ENCODE results near the gene SGCA.

DNA sequence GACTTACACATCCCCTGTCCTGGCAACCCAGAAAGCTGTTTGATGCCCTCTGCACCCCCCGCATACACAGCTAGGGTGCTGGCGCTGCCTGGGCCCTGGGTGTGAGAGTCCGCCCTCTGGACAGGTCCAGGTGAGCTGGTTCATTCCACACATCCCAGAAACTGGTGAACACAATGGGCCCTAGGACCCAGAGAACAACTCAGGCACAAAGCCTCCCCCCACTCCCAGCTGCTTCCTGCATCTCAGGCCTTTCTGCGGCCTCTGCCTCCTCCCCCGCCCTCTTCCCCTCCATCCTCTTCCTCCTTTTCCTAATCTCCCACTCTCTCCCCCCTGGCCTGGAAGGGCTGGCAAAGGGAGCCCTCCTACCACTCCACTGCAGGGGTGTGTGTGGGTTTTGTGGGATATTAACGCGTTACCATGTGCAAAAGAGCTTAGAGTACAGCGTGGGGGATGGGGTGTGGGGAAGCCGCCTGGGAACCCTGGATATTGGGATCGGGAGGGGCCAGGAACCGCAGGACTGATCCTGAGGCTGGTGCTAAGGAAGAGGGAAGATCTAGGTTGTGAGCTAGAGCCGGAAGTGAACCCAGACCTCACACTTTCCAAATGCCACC, 13.8 kb upstream of the SGCA start:
- TF ChIP-seq YY1 (IDR thresholded peaks at IDR 0.05; ENCODE audit: low read depth) (no peak), CREB1 (IDR thresholded peaks at IDR 0.05; ENCODE audit: low read depth) (no peak), TAF1 (IDR thresholded peaks at IDR 0.05; ENCODE audit: low read depth) (peak; percentile 56), EP300 (IDR thresholded peaks at IDR 0.05; ENCODE audit: borderline replicate concordance) (peak; percentile 54; the same call in 1 of the 2 replicates), RAD21 (IDR thresholded peaks at IDR 0.05; ENCODE audit: low read depth) (no peak), REST (IDR thresholded peaks at IDR 0.05; ENCODE audit: low read depth) (no peak), FOXM1 (IDR thresholded peaks at IDR 0.05; ENCODE audit: borderline replicate concordance, low read depth) (no peak), EGR1 (IDR thresholded peaks at IDR 0.05) (no peak), CEBPB (IDR thresholded peaks at IDR 0.05) (no peak)
- TF ChIP-seq, protein P1, sequence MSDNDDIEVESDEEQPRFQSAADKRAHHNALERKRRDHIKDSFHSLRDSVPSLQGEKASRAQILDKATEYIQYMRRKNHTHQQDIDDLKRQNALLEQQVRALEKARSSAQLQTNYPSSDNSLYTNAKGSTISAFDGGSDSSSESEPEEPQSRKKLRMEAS (IDR thresholded peaks at IDR 0.05) = peak; percentile 47
